ENCODE data around the gene ARMC6. TPM values are rescaled to one million over a fixed set of nuclear protein-coding genes. Genes with fewer than 3 reads are reported as not detected.

ARMC6 gene
- total RNA-seq, 4 donors from 2014 or later = 11.3 to 41.0 (median 21.9) TPM

GRCh38 chr19:19061506-19061905, 28.1 kb downstream of the ARMC6 start:
- TF ChIP-seq, protein P1, sequence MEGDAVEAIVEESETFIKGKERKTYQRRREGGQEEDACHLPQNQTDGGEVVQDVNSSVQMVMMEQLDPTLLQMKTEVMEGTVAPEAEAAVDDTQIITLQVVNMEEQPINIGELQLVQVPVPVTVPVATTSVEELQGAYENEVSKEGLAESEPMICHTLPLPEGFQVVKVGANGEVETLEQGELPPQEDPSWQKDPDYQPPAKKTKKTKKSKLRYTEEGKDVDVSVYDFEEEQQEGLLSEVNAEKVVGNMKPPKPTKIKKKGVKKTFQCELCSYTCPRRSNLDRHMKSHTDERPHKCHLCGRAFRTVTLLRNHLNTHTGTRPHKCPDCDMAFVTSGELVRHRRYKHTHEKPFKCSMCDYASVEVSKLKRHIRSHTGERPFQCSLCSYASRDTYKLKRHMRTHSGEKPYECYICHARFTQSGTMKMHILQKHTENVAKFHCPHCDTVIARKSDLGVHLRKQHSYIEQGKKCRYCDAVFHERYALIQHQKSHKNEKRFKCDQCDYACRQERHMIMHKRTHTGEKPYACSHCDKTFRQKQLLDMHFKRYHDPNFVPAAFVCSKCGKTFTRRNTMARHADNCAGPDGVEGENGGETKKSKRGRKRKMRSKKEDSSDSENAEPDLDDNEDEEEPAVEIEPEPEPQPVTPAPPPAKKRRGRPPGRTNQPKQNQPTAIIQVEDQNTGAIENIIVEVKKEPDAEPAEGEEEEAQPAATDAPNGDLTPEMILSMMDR (IDR thresholded peaks at IDR 0.05) = no peak
- TF ChIP-seq POLR2A (IDR thresholded peaks at IDR 0.05) = no peak
- intact Hi-C loops (cut with DNase I; ENCODE audit: low total_unique reads) = no loop called here
- no peak overlapping the region for H3K4me3 ChIP-seq (ENCODE audit: low read depth, poor library complexity, severe bottlenecking)
- 65 to 67% methylated on average over 8 of the region's 8 CpGs for WGBS, 2 donors
- DNase-seq (ENCODE audit: low spot score in 2 of 2) = no peak

GRCh38 chr19:19062454-19063182, 29.2 kb downstream of the ARMC6 start:
- TF ChIP-seq POLR2A (IDR thresholded peaks at IDR 0.05) = no peak
- TF ChIP-seq, protein P1 (IDR thresholded peaks at IDR 0.05) = no peak
- intact Hi-C loops (cut with DNase I; ENCODE audit: low total_unique reads) = no loop called here
- 69 to 70% methylated on average over 4 of the region's 4 CpGs for WGBS, 2 donors
- no peak for DNase-seq (ENCODE audit: low spot score in 2 of 2)
- peak overlapping the region; percentile 5 for H3K4me3 ChIP-seq (ENCODE audit: low read depth, poor library complexity, severe bottlenecking)

GRCh38 chr19:19063183-19064097, 30.0 kb downstream of the ARMC6 start, which contains the start of gene SLC25A42:
Gene SLC25A42 (plus strand): TSS chr19:19063994. CDS start chr19:19096125, 32,131 bp downstream.
- peak; percentile 98 to 100 for DNase-seq (ENCODE audit: low spot score in 2 of 2)
- TF ChIP-seq, protein P1 (IDR thresholded peaks at IDR 0.05) = no peak
- TF ChIP-seq POLR2A (IDR thresholded peaks at IDR 0.05) = no peak
- peak within 1 kb of the TSS; percentile 42 for H3K4me3 ChIP-seq (ENCODE audit: low read depth, poor library complexity, severe bottlenecking)
- intact Hi-C loops (cut with DNase I; ENCODE audit: low total_unique reads) = no loop called here
- 6 to 19% methylated on average over 23 to 56 of the region's 77 CpGs for WGBS, 2 donors

GRCh38 chr19:19064098-19064722, 30.8 kb downstream of the ARMC6 start:
- peak in 1 of 2 donors; percentile 89 for DNase-seq (ENCODE audit: low spot score in 2 of 2)
- TF ChIP-seq POLR2A (IDR thresholded peaks at IDR 0.05) = no peak
- TF ChIP-seq, protein P1 (IDR thresholded peaks at IDR 0.05) = no peak
- WGBS, 2 donors = 1% methylated on average over 21 to 24 of the region's 29 CpGs
- intact Hi-C loops (cut with DNase I; ENCODE audit: low total_unique reads) = no loop called here
- peak overlapping the region; percentile 42 for H3K4me3 ChIP-seq (ENCODE audit: low read depth, poor library complexity, severe bottlenecking)

DNA sequence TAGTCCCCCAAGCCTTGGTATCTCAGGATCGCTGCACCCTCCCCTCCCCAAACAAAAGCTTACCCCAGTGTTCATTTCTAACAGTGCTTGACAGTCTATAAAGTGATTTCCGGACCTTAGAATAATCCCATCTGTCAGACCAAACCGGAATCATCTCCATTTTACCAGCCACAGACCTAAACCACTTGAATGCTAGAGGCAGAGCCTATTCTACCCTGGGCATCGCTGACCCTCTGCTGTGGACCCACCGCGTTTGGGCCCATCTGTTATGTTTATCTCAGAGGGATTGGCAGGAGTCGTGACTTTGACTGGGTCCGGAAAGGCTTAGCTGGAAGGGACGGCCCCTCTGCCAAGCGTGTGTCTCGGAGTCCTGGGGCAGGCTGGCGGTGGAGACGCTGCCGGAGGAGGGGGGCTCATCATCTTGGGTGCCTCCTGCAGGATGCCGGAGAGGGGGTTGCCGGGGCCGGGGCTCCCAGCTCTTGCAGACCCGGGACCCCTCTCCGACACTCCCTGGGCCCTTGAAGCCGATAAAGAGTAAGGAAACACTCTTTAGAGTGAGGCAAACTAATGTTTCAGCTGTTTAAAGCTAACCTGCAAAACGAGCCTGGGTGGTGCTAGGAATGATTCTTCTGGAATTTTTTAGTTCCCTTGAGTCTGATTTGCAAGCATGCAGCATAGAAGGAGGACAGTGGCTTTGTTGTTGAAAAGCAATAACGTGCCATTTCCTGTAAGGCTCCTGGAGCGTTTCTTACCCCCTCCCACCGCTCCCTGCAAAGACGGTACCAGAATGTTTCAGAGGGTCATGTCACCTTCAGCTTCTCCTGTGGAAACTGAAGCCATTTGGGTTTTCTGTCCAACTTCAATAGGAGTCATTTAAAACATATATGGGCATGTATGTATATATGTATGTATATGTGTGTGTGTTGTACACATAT, 31.7 kb downstream of the ARMC6 start:
- peak overlapping the region; percentile 42 for H3K4me3 ChIP-seq (ENCODE audit: low read depth, poor library complexity, severe bottlenecking)
- TF ChIP-seq, protein P1 (IDR thresholded peaks at IDR 0.05) = no peak
- TF ChIP-seq POLR2A (IDR thresholded peaks at IDR 0.05) = no peak
- intact Hi-C loops (cut with DNase I; ENCODE audit: low total_unique reads) = no loop called here
- DNase-seq (ENCODE audit: low spot score in 2 of 2) = no peak
- 2 to 3% methylated on average over 24 of the region's 25 CpGs for WGBS, 2 donors
